CD4-positive, alpha-beta memory T cell (primary cell): Measurements from ENCODE around the gene METAP1. TPM values are rescaled to one million over a fixed set of nuclear protein-coding genes. Genes with fewer than 3 reads are reported as not detected.

Experiments used
- microRNA-seq: library from miRNA; unstranded; fragments of <30 nt; microRNA quantifications from one replicate; pipeline ENCODE4 v1.2.0, GENCODE V29; 2021; ENCODE audit warnings: borderline replicate concordance, borderline number of aligned reads, borderline microRNAs expressed, mixed read lengths
- polyA plus RNA-seq, 2 donors: library from polyadenylated mRNA; unstranded; fragments of 300-500 nt; fragmentation: Illumina TruSeq; gene quantifications; one replicate each; pipeline ENCODE4 v1.2.3, GENCODE V29; 2021
- total RNA-seq, 2 experiments: library from RNA; stranded (reverse); gene quantifications; one replicate each; pipeline ENCODE4 v1.2.3, GENCODE V29; 2021

Gene METAP1
- total and polyA plus RNA-seq, 4 experiments from 2014 or later = 33.5 to 36.7 (median 35.0) TPM

Small RNA genes lying within 50 kb of the gene (microRNA-seq; reads per million reads assigned to microRNA genes)
- 1.7 reads per million for gene MIR3684

Other genes starting within 250 kb of the METAP1 start
- gene EIF4E, start 66.6 kb upstream of the METAP1 start, total RNA-seq = 10 to 100 TPM; 58.2 to 62.5 TPM
- gene EIF4E, start 66.6 kb upstream of the METAP1 start, polyA plus RNA-seq = 10 to 100 TPM; 71.0 to 93.3 TPM
- gene ADH5, start 93.1 kb downstream of the METAP1 start, total RNA-seq = 10 to 100 TPM; 75.6 to 80.5 TPM
- 100 to 1,000 TPM; 142 to 171 TPM for gene ADH5, start 93.1 kb downstream of the METAP1 start, polyA plus RNA-seq
- gene ADH4, start 148.6 kb downstream of the METAP1 start, total RNA-seq = not detected
- gene ADH4, start 148.6 kb downstream of the METAP1 start, polyA plus RNA-seq = not detected
- gene ADH6, start 223.5 kb downstream of the METAP1 start, total RNA-seq = not detected
- not detected for gene ADH6, start 223.5 kb downstream of the METAP1 start, polyA plus RNA-seq